Middle frontal gyrus (tissue), 1 donor: ENCODE measurements around the gene MCRS1.
"Not testable (repeated sequence)": the region's sequence is repeated elsewhere in the genome, so short reads cannot be mapped to it uniquely, and the experiment has no call there.

Source experiments
- DNase-seq: peaks from one replicate; pipeline ENCODE4 v3.0.0-alpha.2; 2015; ENCODE audit warnings: low spot score; ENCODE audit errors: extremely low spot score

Gene MCRS1

GRCh38 chr12:49521389-49521788, 46.6 kb downstream of the MCRS1 start:
- DNase-seq = no peak

GRCh38 chr12:49519574-49519936, 48.4 kb downstream of the MCRS1 start:
- no peak for DNase-seq

GRCh38 chr12:49518914-49519573, 48.9 kb downstream of the MCRS1 start:
- DNase-seq = no peak

DNA sequence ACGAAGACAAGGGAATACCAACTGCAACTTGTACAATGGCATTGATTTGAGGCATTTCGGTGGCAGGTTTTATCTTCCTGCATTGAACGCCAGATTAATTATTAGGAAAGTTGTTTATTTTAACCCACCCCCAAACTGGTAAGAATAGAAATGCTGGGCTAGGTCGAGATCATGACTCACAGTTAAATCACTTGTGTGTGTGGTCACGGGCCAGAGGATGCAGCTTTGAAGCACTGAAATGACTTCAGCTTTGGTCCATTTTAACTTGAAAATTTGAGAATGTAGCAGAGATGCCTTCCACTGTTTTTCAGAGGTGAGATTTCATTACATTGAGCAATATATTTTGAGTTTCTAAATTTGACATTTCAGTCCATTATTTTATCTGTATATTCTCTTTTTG, 52.7 kb downstream of the MCRS1 start:
- no peak for DNase-seq

- DNase-seq = no peak
Observed at GRCh38 chr12:49512546-49512945, 55.4 kb downstream of the MCRS1 start.

DNA sequence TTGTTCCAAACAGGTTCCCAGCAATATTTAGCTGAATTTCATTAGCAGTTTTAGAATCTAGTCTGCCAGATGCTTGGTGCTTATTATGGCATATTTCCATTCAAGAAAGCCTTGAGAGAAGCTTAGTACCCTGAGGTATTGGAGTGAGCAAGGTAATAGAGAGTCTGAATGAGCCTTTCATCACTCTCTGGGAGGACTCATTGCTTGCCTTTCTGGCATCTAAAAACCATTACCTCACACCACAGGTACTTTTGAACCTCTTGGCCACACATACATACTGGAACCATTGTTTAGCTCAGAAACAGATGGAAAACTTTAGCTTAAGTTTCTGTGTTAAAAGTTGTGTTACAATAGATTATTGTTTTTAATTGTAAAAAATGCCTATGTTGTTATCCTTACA, 56.5 kb downstream of the MCRS1 start:
- DNase-seq = no peak

GRCh38 chr12:49509681-49510080, 58.3 kb downstream of the MCRS1 start:
- not testable (repeated sequence) for DNase-seq
